Measurements from ENCODE around the gene LRFN3.
"Not testable (repeated sequence)": the region's sequence is repeated elsewhere in the genome, so short reads cannot be mapped to it uniquely, and the experiment has no call there.

Gene LRFN3, protein sequence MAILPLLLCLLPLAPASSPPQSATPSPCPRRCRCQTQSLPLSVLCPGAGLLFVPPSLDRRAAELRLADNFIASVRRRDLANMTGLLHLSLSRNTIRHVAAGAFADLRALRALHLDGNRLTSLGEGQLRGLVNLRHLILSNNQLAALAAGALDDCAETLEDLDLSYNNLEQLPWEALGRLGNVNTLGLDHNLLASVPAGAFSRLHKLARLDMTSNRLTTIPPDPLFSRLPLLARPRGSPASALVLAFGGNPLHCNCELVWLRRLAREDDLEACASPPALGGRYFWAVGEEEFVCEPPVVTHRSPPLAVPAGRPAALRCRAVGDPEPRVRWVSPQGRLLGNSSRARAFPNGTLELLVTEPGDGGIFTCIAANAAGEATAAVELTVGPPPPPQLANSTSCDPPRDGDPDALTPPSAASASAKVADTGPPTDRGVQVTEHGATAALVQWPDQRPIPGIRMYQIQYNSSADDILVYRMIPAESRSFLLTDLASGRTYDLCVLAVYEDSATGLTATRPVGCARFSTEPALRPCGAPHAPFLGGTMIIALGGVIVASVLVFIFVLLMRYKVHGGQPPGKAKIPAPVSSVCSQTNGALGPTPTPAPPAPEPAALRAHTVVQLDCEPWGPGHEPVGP

DNA sequence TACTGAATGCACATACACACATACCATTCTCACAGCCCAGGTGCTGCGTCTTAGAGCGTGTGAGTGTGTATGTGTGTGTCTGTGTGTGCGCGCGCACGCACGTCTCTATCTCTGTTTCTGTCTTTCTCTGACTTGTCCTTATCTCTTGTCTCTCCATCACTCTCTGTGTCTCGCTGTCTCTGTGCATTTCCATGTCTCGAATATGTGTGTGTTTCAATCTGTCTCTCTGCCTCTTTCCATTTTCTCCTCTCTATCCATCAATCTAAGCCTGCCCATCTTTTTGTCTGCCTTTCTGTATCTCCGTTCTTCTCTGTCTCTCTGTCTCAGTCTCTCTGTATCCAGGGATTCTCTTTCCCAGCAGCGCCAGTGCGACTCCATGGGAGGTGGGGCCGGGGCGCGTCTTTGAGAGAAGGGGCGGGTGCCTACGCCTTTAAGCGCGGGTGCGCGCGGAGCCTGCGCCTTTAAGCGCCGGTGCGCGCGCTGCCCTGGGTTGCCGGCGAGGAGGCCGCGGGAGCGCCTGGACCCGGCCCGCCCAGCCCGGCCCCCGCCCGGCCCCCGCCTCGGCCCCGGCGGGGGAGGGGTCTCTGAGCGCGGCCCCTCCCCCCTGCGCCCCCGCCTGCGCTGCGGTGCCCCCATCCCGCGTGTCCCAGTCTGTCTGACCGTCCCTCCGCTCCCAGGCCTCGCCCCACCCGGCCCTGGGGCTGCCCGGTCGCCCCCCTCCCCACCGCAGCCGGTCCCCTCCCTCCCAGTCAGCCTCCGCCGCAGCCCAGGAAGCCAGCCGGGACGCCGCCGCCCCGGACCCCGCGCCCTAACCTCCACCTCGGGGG lies at the start of gene LRFN3:
Gene LRFN3, plus strand, starts transcription at position 464 of the 827 bp plus-strand sequence. CDS start 3,052 bp downstream, outside the sequence.
- H3K9ac ChIP-seq (ENCODE audit: low read length): peak within 1 kb of the TSS; percentile 78
- no peaks in the 10 kb centered on the region for H3K27me3 ChIP-seq (ENCODE audit: control insufficient read depth in 1 of 2, insufficient read depth in 2 of 2, low read length in 2 of 2)
- peaks cover 38% of the 10 kb centered on the region for H3K4me1 ChIP-seq (ENCODE audit: insufficient read depth, low read length)
- peak within 1 kb of the TSS; percentile 84 for H3K27ac ChIP-seq (ENCODE audit: low read depth, low read length)
- peak within 1 kb of the TSS; percentile 45 to 91 for H3K4me3 ChIP-seq (ENCODE audit: low read depth in 1 of 2, low read length in 2 of 2)
- H3K9me3 ChIP-seq (ENCODE audit: low read length): no peaks in the 10 kb centered on the region
- H3K36me3 ChIP-seq (ENCODE audit: insufficient read depth, low read length): no peaks in the 10 kb centered on the region

DNA sequence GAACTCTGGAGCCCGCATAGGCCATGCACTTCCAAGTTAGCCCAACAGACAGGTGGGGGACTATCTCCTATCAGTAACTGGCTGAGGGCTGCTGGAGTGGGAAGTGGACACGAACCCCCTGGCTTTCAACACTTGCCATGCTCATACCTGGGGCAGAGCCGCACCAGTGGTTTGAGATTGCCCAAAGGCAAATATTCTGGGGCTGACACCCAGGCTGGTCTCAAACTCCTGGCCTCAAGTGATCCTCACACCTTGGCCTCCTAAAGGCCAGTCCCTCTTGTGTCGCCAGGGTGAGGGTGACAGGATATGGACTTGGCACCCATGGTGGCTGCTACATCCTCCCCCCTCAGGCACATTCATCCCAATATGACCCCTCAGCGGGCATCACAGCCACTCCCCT lies 49.0 kb upstream of the LRFN3 start:
- Histone ChIP-seq H3K27ac (ENCODE audit: low read depth, low read length) (no peak overlapping the region), H3K4me1 (ENCODE audit: insufficient read depth, low read length) (no peaks in the 10 kb centered on the region), H3K27me3 (ENCODE audit: control insufficient read depth in 1 of 2, insufficient read depth in 2 of 2, low read length in 2 of 2) (no peaks in the 10 kb centered on the region), H3K4me3 (ENCODE audit: low read depth in 1 of 2, low read length in 2 of 2) (no peak overlapping the region), H3K36me3 (ENCODE audit: insufficient read depth, low read length) (peaks cover 29% of the 10 kb centered on the region), H3K9ac (ENCODE audit: low read length) (no peak overlapping the region), H3K9me3 (ENCODE audit: low read length) (no peaks in the 10 kb centered on the region)

DNA sequence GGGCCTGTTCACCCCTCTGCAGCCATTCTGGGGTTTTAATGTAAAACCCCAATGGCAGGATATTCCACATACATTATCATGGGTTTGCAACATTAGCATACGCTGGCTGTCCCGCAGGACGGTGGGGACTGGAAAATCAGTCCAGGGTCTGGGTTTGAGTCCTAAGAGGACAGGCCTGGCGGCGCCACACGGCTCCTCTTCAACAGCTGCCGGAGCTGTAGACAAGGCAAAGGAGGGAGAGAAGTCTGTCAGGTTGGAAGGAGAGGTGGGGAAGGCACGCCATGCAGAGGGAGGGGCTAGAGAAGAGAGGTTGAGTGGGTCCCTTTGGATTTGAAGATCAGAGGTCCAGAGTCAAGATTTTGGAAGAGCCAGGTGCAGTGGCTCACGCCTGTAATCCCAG lies 47.8 kb upstream of the LRFN3 start:
- Histone ChIP-seq H3K4me3 (ENCODE audit: low read depth in 1 of 2, low read length in 2 of 2) (no peak overlapping the region), H3K9me3 (ENCODE audit: low read length) (no peaks in the 10 kb centered on the region), H3K27me3 (ENCODE audit: control insufficient read depth in 1 of 2, insufficient read depth in 2 of 2, low read length in 2 of 2) (no peaks in the 10 kb centered on the region), H3K4me1 (ENCODE audit: insufficient read depth, low read length) (no peaks in the 10 kb centered on the region), H3K27ac (ENCODE audit: low read depth, low read length) (no peak overlapping the region), H3K36me3 (ENCODE audit: insufficient read depth, low read length) (peaks cover 29% of the 10 kb centered on the region), H3K9ac (ENCODE audit: low read length) (no peak overlapping the region)

DNA sequence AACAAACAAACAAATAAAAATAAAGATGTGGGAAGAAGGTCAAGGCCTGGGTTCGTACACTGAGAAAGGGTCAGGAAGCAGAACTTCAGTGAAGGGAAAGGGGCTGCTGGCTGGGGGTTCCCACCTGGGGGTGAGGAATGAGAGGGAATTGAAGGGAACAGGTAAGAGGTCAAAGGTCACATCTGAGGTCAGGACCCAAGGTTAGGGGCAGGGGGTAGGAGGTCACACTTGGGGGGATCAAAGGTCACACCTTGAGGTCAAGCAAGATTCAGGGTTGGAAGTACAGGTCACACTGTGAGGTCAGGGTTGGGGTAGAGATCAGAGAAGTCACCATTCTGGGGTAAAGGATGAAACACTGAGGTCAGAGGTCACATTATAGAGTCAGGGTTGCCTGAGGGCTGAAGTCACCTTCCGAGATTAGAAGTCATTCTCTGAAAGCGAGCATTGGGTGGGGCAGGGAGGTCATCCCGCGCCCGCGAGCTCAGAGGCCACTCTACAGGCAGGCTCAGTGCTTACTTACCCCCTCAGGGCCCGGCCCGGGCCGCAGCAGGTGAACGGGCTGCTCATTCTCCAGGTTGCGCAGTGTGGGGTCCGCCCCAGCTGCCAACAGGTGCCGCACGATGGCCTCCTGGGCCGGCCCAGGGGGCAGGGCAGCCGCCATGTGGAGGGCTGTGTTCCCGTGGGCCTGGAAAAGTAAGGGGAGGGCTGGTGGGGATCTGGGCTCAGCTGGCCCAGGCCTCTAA lies 46.6 kb upstream of the LRFN3 start:
- H3K9ac ChIP-seq (ENCODE audit: low read length): no peak overlapping the region
- H3K4me3 ChIP-seq (ENCODE audit: low read depth in 1 of 2, low read length in 2 of 2): no peak overlapping the region
- H3K27ac ChIP-seq (ENCODE audit: low read depth, low read length): no peak overlapping the region
- no peaks in the 10 kb centered on the region for H3K9me3 ChIP-seq (ENCODE audit: low read length)
- H3K4me1 ChIP-seq (ENCODE audit: insufficient read depth, low read length): no peaks in the 10 kb centered on the region
- H3K27me3 ChIP-seq (ENCODE audit: control insufficient read depth in 1 of 2, insufficient read depth in 2 of 2, low read length in 2 of 2): no peaks in the 10 kb centered on the region
- H3K36me3 ChIP-seq (ENCODE audit: insufficient read depth, low read length): peaks cover 36% of the 10 kb centered on the region

DNA sequence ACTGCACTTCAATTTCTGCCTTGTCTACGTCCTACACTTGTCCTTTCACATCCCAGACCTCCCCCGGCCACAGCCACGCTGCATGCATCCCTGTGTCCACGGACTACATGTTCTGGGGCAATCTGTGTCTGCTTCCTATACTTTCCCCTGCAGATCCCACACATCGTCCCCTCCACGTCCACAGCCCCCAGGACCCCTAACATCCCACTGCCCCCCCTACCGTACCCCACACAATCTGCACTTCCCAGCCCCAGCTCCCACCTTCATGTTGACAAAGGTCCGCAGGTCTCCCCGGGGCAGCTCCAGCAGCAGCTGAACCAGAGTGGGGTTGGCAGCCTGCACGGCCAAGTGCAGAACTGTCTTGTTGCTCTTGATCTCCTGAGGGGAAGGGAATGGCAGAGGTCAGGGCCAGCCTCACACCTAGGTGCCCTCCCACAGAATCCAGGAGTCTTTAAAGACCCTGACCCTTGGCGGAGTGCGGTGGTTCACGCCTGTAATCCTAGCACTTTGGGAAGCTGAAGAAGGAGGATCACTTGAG lies 46.0 kb upstream of the LRFN3 start:
- no peak overlapping the region for H3K9ac ChIP-seq (ENCODE audit: low read length)
- no peaks in the 10 kb centered on the region for H3K4me1 ChIP-seq (ENCODE audit: insufficient read depth, low read length)
- no peaks in the 10 kb centered on the region for H3K9me3 ChIP-seq (ENCODE audit: low read length)
- no peaks in the 10 kb centered on the region for H3K27me3 ChIP-seq (ENCODE audit: control insufficient read depth in 1 of 2, insufficient read depth in 2 of 2, low read length in 2 of 2)
- no peak overlapping the region for H3K4me3 ChIP-seq (ENCODE audit: low read depth in 1 of 2, low read length in 2 of 2)
- H3K27ac ChIP-seq (ENCODE audit: low read depth, low read length): no peak overlapping the region
- H3K36me3 ChIP-seq (ENCODE audit: insufficient read depth, low read length): peaks cover 36% of the 10 kb centered on the region

DNA sequence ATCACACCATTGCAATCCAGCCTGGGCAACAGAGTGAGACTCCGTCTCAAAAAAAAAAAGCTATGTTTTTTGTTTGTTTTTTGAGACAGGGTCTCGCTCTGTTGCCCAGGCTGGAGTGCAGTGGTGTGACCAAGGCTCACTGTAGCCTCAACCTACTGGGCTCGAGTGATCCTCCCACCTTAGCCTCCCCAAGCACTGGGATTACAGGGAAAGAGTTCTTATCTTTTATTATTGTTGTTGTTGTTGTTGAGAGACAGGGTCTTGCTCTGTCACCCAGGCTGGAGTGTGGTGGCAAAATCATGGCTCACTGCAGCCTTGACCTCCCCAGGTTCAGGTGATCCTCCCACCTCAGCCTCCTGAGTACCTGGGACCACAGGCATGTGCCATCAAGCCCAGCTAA lies 44.4 kb upstream of the LRFN3 start:
- H3K9ac ChIP-seq (ENCODE audit: low read length); H3K4me3 ChIP-seq (ENCODE audit: low read depth in 1 of 2, low read length in 2 of 2); H3K27me3 ChIP-seq (ENCODE audit: control insufficient read depth in 1 of 2, insufficient read depth in 2 of 2, low read length in 2 of 2); H3K9me3 ChIP-seq (ENCODE audit: low read length); H3K27ac ChIP-seq (ENCODE audit: low read depth, low read length); H3K4me1 ChIP-seq (ENCODE audit: insufficient read depth, low read length): not testable (repeated sequence)
- H3K36me3 ChIP-seq (ENCODE audit: insufficient read depth, low read length): peaks cover 48% of the 10 kb centered on the region

DNA sequence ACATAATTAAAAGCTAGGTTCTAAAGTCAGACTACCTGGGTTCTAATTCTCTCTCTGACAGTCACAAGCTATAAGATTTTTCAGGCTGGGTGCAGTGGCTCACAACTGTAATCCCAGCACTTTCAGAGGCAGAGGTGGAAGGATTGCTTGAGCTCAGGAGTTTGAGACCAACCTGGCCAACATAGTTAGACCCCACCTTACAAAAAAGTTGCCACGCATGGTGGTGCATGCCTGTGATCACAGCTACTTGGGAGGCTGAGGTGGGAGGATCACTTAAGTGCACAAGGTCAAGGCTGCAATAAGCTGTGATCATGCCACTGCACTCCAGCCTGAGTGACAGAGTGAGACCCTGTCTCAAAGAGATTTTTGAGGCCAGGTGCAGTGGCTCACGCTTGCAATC lies 41.8 kb upstream of the LRFN3 start:
- Histone ChIP-seq H3K9me3 (ENCODE audit: low read length) (no peaks in the 10 kb centered on the region), H3K9ac (ENCODE audit: low read length) (no peak overlapping the region), H3K27me3 (ENCODE audit: control insufficient read depth in 1 of 2, insufficient read depth in 2 of 2, low read length in 2 of 2) (no peaks in the 10 kb centered on the region), H3K4me1 (ENCODE audit: insufficient read depth, low read length) (peaks cover 11% of the 10 kb centered on the region), H3K4me3 (ENCODE audit: low read depth in 1 of 2, low read length in 2 of 2) (no peak overlapping the region), H3K27ac (ENCODE audit: low read depth, low read length) (no peak overlapping the region), H3K36me3 (ENCODE audit: insufficient read depth, low read length) (peaks cover 40% of the 10 kb centered on the region)

DNA sequence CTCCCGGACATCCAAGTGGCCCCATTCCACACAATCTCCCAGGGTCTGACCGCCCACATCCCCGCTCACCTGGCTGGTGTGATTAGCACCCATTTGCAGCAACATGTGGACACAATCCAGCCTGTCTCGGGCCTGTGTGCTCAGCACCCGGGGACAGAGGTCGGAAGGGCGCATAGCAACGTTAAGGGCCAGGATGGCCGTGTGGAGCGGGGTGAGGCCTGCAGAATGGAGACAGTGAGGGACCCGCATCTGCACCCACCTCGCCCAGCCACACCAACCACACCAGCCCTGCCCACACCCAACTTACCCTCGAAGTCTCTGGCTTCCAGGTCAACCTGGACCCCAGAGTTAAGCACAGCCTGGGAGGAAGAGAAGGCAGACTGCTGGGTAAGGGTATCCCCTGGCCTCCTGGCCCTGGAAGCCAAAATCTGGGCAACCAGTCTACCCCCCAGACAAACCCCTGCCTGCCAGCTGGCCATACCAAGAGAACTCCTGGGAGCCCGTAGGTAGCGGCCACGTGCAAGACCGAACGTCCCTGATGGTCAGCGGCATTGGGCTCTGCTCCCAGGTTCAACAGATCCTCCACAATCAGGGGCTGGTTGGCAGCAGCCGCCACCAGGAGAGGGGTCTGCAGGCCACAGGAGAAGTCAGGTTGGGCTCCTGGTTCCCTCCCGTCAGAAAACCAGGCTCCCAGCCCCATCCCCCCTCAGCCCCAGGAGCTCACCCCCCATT lies 40.1 kb upstream of the LRFN3 start:
- H3K27me3 ChIP-seq (ENCODE audit: control insufficient read depth in 1 of 2, insufficient read depth in 2 of 2, low read length in 2 of 2): no peaks in the 10 kb centered on the region
- H3K4me1 ChIP-seq (ENCODE audit: insufficient read depth, low read length): peaks cover 11% of the 10 kb centered on the region
- H3K4me3 ChIP-seq (ENCODE audit: low read depth in 1 of 2, low read length in 2 of 2): no peak overlapping the region
- no peak overlapping the region for H3K27ac ChIP-seq (ENCODE audit: low read depth, low read length)
- no peaks in the 10 kb centered on the region for H3K9me3 ChIP-seq (ENCODE audit: low read length)
- peaks cover 28% of the 10 kb centered on the region for H3K36me3 ChIP-seq (ENCODE audit: insufficient read depth, low read length)
- no peak overlapping the region for H3K9ac ChIP-seq (ENCODE audit: low read length)

DNA sequence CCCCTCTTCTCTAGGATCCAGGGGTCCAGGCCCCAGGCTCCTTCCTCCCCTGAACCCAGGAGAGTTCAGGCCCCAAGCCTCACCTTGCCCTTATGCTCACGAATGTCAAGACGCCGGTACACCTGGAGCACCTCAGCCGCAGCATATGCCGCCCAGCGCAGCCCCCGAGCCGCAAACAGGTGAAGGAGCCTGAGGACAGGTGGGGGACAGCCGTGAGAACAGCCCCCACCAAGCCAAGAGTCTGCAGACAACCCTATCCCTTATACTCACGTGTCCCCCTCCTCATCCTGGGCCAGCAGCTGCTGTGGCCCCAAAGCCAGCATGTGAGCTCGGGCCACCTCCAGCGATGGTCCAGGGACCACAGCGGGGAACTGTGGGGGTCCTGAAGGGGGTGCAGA lies 39.5 kb upstream of the LRFN3 start:
- Histone ChIP-seq H3K4me1 (ENCODE audit: insufficient read depth, low read length) (peaks cover 11% of the 10 kb centered on the region), H3K9ac (ENCODE audit: low read length) (no peak overlapping the region), H3K27me3 (ENCODE audit: control insufficient read depth in 1 of 2, insufficient read depth in 2 of 2, low read length in 2 of 2) (no peaks in the 10 kb centered on the region), H3K27ac (ENCODE audit: low read depth, low read length) (no peak overlapping the region), H3K36me3 (ENCODE audit: insufficient read depth, low read length) (peaks cover 28% of the 10 kb centered on the region), H3K9me3 (ENCODE audit: low read length) (no peaks in the 10 kb centered on the region), H3K4me3 (ENCODE audit: low read depth in 1 of 2, low read length in 2 of 2) (no peak overlapping the region)

DNA sequence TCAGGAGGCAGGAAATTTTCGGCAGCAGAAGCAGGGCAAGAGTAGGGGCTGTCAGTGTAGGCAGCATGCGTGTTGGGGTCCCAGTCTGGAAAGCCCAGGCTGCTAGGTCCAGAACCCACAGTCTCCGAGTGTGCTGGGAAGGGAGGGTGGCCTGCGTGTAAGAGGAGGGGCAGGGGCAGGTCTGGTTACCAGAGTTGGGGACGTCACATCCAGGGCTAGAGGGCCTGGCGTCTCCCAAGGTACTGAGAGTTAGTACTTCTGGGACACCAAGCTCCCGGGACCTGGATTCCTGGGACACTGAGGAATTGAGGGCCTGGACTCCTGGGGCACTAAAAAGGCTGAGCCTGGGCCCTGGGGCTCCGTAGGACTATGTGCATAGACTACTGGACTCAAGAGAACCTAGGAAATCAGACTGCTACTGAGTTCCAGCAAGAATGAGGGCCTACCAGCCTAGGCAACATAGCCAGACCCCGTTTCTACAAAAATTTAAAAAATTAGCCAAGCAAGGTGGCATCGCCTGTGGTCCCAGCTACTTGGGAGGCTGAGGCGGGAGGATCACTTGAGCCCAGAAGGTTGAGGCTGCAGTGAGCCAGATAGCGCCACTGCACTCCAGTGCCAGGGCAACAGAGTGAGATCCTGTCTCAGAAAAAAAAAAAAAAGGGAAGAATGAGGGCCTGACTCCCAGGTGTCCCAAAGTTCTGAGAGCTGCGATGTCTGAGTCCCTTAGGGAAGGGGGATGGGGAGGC lies 38.3 kb upstream of the LRFN3 start:
- H3K4me3 ChIP-seq (ENCODE audit: low read depth in 1 of 2, low read length in 2 of 2): peak overlapping the region; percentile 74 to 91
- no peaks in the 10 kb centered on the region for H3K9me3 ChIP-seq (ENCODE audit: low read length)
- peak overlapping the region; percentile 90 for H3K27ac ChIP-seq (ENCODE audit: low read depth, low read length)
- peak overlapping the region; percentile 65 for H3K9ac ChIP-seq (ENCODE audit: low read length)
- peaks cover 11% of the 10 kb centered on the region for H3K4me1 ChIP-seq (ENCODE audit: insufficient read depth, low read length)
- peaks cover 28% of the 10 kb centered on the region for H3K36me3 ChIP-seq (ENCODE audit: insufficient read depth, low read length)
- H3K27me3 ChIP-seq (ENCODE audit: control insufficient read depth in 1 of 2, insufficient read depth in 2 of 2, low read length in 2 of 2): no peaks in the 10 kb centered on the region
